ENCODE data around the gene UBA52. TPM values are rescaled to one million over a fixed set of nuclear protein-coding genes. Genes with fewer than 3 reads are reported as not detected.

The UBA52 gene
- total RNA-seq, 3 donors from 2014 or later (not counting 1 experiment from before 2014, with no cell fraction given) = 1,016 to 1,271 (median 1,271) TPM

GRCh38 chr19:18616023-18616422 is 44.4 kb downstream of the UBA52 start:
- no peak overlapping the region for H3K27ac Mint-ChIP-seq
- H3K27me3 Mint-ChIP-seq (ENCODE audit: low read depth in 2 of 2) = peaks cover 18 to 39% of the 10 kb centered on the region in 2 donors
- peaks cover 34% of the 10 kb centered on the region for H3K27me3 ChIP-seq (ENCODE audit: control insufficient read depth, insufficient read depth, low read length)
- peaks cover 2 to 21% of the 10 kb centered on the region in 2 donors for H3K4me1 Mint-ChIP-seq
- 86% methylated on average over 2 of the region's 3 CpGs for WGBS (ENCODE audit: insufficient coverage)
- H3K4me3 ChIP-seq (ENCODE audit: low read length) = no peak overlapping the region
- no peak overlapping the region for H3K4me3 Mint-ChIP-seq
- no peaks in the 10 kb centered on the region for H3K36me3 ChIP-seq (ENCODE audit: control insufficient read depth, insufficient read depth, low read length)
- no peak for ATAC-seq
- H3K9me3 ChIP-seq (ENCODE audit: control insufficient read depth, insufficient read depth, low read length) = no peaks in the 10 kb centered on the region
- no peaks in the 10 kb centered on the region for H3K9me3 Mint-ChIP-seq
- peaks cover 19% of the 10 kb centered on the region for H3K4me1 ChIP-seq (ENCODE audit: control insufficient read depth, insufficient read depth, low read length)
- H3K27ac ChIP-seq (ENCODE audit: low read length) = no peak overlapping the region
- no peaks in the 10 kb centered on the region for H3K36me3 Mint-ChIP-seq
- intact Hi-C loops (cut with micrococcal nuclease) = no loop called here
- DNase-seq = no peak
- TF ChIP-seq CTCF (IDR thresholded peaks at IDR 0.05) = no peak

- H3K4me3 ChIP-seq (ENCODE audit: low read length) = no peak overlapping the region
- H3K27me3 ChIP-seq (ENCODE audit: control insufficient read depth, insufficient read depth, low read length) = peaks cover 22% of the 10 kb centered on the region
- no peaks in the 10 kb centered on the region for H3K36me3 Mint-ChIP-seq
- H3K27ac ChIP-seq (ENCODE audit: low read length) = no peak overlapping the region
- no peaks in the 10 kb centered on the region for H3K9me3 Mint-ChIP-seq
- intact Hi-C loops (cut with micrococcal nuclease) = no loop called here
- no peaks in the 10 kb centered on the region for H3K36me3 ChIP-seq (ENCODE audit: control insufficient read depth, insufficient read depth, low read length)
- H3K4me1 Mint-ChIP-seq = peaks cover 0 to 10% of the 10 kb centered on the region in 2 donors
- peaks cover 7% of the 10 kb centered on the region for H3K4me1 ChIP-seq (ENCODE audit: control insufficient read depth, insufficient read depth, low read length)
- ATAC-seq (no peak), DNase-seq (no peak)
- H3K9me3 ChIP-seq (ENCODE audit: control insufficient read depth, insufficient read depth, low read length) = no peaks in the 10 kb centered on the region
- peaks cover 14 to 28% of the 10 kb centered on the region in 2 donors for H3K27me3 Mint-ChIP-seq (ENCODE audit: low read depth in 2 of 2)
- no peak overlapping the region for H3K27ac Mint-ChIP-seq
- TF ChIP-seq CTCF (IDR thresholded peaks at IDR 0.05) = no peak
- no peak overlapping the region for H3K4me3 Mint-ChIP-seq
Measured at GRCh38 chr19:18617562-18617961, 45.9 kb downstream of the UBA52 start.

- H3K4me1 Mint-ChIP-seq = peaks cover 0 to 8% of the 10 kb centered on the region in 2 donors
- Histone ChIP-seq H3K4me1 (ENCODE audit: control insufficient read depth, insufficient read depth, low read length) (peaks cover 3% of the 10 kb centered on the region), H3K27ac (ENCODE audit: low read length) (no peak overlapping the region), H3K9me3 (ENCODE audit: control insufficient read depth, insufficient read depth, low read length) (no peaks in the 10 kb centered on the region), H3K4me3 (ENCODE audit: low read length) (no peak overlapping the region), H3K36me3 (ENCODE audit: control insufficient read depth, insufficient read depth, low read length) (no peaks in the 10 kb centered on the region), H3K27me3 (ENCODE audit: control insufficient read depth, insufficient read depth, low read length) (peaks cover 20% of the 10 kb centered on the region)
- no peak overlapping the region for H3K4me3 Mint-ChIP-seq
- intact Hi-C loops (cut with micrococcal nuclease) = no loop called here
- peaks cover 14 to 27% of the 10 kb centered on the region in 2 donors for H3K27me3 Mint-ChIP-seq (ENCODE audit: low read depth in 2 of 2)
- no peak for TF ChIP-seq CTCF (IDR thresholded peaks at IDR 0.05)
- no peak overlapping the region for H3K27ac Mint-ChIP-seq
- no peak for DNase-seq
- no peaks in the 10 kb centered on the region for H3K36me3 Mint-ChIP-seq
- no peaks in the 10 kb centered on the region for H3K9me3 Mint-ChIP-seq
- WGBS (ENCODE audit: insufficient coverage) = 96% methylated on average over 12 of the region's 13 CpGs
- ATAC-seq = no peak
Measured at GRCh38 chr19:18618236-18618635, 46.6 kb downstream of the UBA52 start.

GRCh38 chr19:18620311-18620710 is 48.7 kb downstream of the UBA52 start:
- Mint-ChIP-seq H3K27me3 (ENCODE audit: low read depth in 2 of 2) (peaks cover 3 to 8% of the 10 kb centered on the region in 2 donors), H3K9me3 (no peaks in the 10 kb centered on the region), H3K36me3 (no peaks in the 10 kb centered on the region), H3K27ac (no peak overlapping the region), H3K4me3 (no peak overlapping the region), H3K4me1 (no peaks in the 10 kb centered on the region)
- no peak overlapping the region for H3K4me3 ChIP-seq (ENCODE audit: low read length)
- intact Hi-C loops (cut with micrococcal nuclease) = no loop called here
- ATAC-seq = no peak
- DNase-seq = no peak
- WGBS (ENCODE audit: insufficient coverage) = 94% methylated on average over 10 of the region's 10 CpGs
- TF ChIP-seq CTCF (IDR thresholded peaks at IDR 0.05) = no peak
- no peaks in the 10 kb centered on the region for H3K9me3 ChIP-seq (ENCODE audit: control insufficient read depth, insufficient read depth, low read length)
- peaks cover 10% of the 10 kb centered on the region for H3K27me3 ChIP-seq (ENCODE audit: control insufficient read depth, insufficient read depth, low read length)
- H3K36me3 ChIP-seq (ENCODE audit: control insufficient read depth, insufficient read depth, low read length) = no peaks in the 10 kb centered on the region
- H3K27ac ChIP-seq (ENCODE audit: low read length) = no peak overlapping the region
- no peaks in the 10 kb centered on the region for H3K4me1 ChIP-seq (ENCODE audit: control insufficient read depth, insufficient read depth, low read length)
